Activated T-cell treated with anti-CD3 and anti-CD28 coated beads, Interleukin-2, amount 50 U/mL, for 24 hours (primary cell): ENCODE data around the gene SIN3A.
"Not testable (repeated sequence)": the region's sequence is repeated elsewhere in the genome, so short reads cannot be mapped to it uniquely, and the experiment has no call there.

Experiments
- DNase-seq: peaks from one replicate; pipeline ENCODE4 v3.0.0-alpha.2; 2020
- H3K27ac Mint-ChIP-seq: 2 replicates; pipeline ENCODE4 v1.8.0; 2020; ENCODE audit warnings: mild to moderate bottlenecking, mixed read lengths
- H3K27me3 Mint-ChIP-seq: 2 replicates; pipeline ENCODE4 v1.8.0; 2020; ENCODE audit warnings: mixed read lengths
- H3K36me3 Mint-ChIP-seq: 2 replicates; pipeline ENCODE4 v1.8.0; 2020; ENCODE audit warnings: low read depth, mixed read lengths
- H3K4me1 Mint-ChIP-seq: 2 replicates; pipeline ENCODE4 v1.8.0; 2020; ENCODE audit warnings: low read depth, mixed read lengths
- H3K4me3 Mint-ChIP-seq: 2 replicates; pipeline ENCODE4 v1.8.0; 2020; ENCODE audit warnings: mild to moderate bottlenecking, moderate library complexity, mixed read lengths
- H3K9me3 Mint-ChIP-seq: 2 replicates; pipeline ENCODE4 v1.8.0; 2020; ENCODE audit warnings: mixed read lengths

The SIN3A gene

DNA sequence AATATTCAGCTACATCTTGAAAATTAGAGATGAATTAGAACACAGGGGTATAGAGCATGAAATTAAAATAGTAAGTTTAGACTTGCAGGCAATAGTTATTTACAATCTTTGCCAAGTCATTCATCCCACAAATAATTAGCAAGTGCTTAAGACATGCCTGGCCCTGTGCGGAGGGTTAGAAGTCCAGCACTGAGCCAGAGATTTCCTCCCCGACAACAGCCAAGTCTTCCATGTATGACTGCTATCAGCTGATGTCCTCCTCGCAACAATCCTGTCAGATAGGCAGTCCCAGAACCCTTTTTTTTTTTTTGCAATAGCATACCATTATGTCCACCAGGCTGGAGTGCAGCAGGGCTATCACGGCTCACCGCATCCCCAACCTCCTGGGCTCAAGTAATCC, 14.6 kb downstream of the SIN3A start:
- peak overlapping the region; percentile 37 for H3K27ac Mint-ChIP-seq
- DNase-seq: no peak
- peaks cover 76% of the 10 kb centered on the region for H3K36me3 Mint-ChIP-seq
- H3K9me3 Mint-ChIP-seq: no peaks in the 10 kb centered on the region
- no peaks in the 10 kb centered on the region for H3K27me3 Mint-ChIP-seq
- no peak overlapping the region for H3K4me3 Mint-ChIP-seq
- H3K4me1 Mint-ChIP-seq: peaks cover 61% of the 10 kb centered on the region

GRCh38 chr15:75431682-75432081, 19.8 kb downstream of the SIN3A start:
- H3K27me3 Mint-ChIP-seq: no peaks in the 10 kb centered on the region

GRCh38 chr15:75431270-75431669, 20.2 kb downstream of the SIN3A start:
- Mint-ChIP-seq H3K36me3 (peaks cover 80% of the 10 kb centered on the region), H3K4me3 (no peak overlapping the region), H3K27ac (peak overlapping the region; percentile 50), H3K9me3 (no peaks in the 10 kb centered on the region), H3K4me1 (peaks cover 50% of the 10 kb centered on the region), H3K27me3 (no peaks in the 10 kb centered on the region)
- DNase-seq: no peak

More at GRCh38 chr15:75431682-75432081, 19.8 kb downstream of the SIN3A start:
- Mint-ChIP-seq H3K4me3 (no peak overlapping the region), H3K4me1 (peaks cover 49% of the 10 kb centered on the region), H3K36me3 (peaks cover 80% of the 10 kb centered on the region), H3K27ac (peak overlapping the region; percentile 50), H3K9me3 (no peaks in the 10 kb centered on the region)
- no peak for DNase-seq

DNA sequence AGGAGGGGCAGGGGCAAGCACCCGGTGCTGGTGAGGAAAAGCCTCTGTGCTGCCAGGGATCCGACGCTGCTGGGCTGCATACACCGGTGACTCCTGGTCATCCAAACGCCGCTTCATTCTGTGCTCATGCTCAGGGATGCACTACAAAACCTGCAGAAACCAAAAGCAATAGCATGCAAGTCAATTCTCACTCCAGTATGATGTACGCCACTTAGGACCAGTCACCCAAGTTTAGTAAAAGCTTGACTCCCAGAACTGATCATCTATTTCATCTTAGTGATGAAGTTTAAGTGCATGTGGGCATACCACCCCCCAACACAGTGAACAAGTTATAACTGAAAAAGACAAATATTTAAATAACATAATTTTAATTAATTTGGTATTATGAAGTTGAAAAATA, 21.2 kb downstream of the SIN3A start:
- Mint-ChIP-seq H3K36me3 (peaks cover 80% of the 10 kb centered on the region), H3K27ac (no peak overlapping the region), H3K9me3 (no peaks in the 10 kb centered on the region), H3K27me3 (no peaks in the 10 kb centered on the region), H3K4me1 (peaks cover 52% of the 10 kb centered on the region), H3K4me3 (no peak overlapping the region)
- DNase-seq: no peak

DNA sequence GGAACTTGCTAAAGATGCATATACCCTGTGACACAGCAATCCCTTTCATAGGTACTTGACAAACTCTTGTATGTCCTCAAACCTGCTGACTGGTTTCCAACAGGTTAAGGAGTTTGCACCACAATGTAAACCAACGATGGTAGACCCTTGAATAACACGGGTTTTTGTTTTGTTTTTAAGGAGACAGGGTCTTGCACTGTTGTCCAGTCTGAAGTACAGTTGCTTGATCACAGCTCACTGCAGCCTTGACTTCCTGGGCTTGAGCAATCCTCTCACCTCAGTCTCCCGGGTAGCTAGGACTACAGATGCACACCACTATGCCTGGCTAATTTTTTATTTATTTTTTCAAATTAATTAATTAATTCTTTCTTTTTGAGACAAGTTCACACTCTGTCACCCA, 23.3 kb downstream of the SIN3A start:
- no peak overlapping the region for H3K27ac Mint-ChIP-seq
- DNase-seq: no peak
- no peaks in the 10 kb centered on the region for H3K9me3 Mint-ChIP-seq
- peaks cover 41% of the 10 kb centered on the region for H3K4me1 Mint-ChIP-seq
- H3K36me3 Mint-ChIP-seq: peaks cover 78% of the 10 kb centered on the region
- no peaks in the 10 kb centered on the region for H3K27me3 Mint-ChIP-seq
- no peak overlapping the region for H3K4me3 Mint-ChIP-seq

- H3K4me1 Mint-ChIP-seq: peaks cover 31% of the 10 kb centered on the region
- H3K36me3 Mint-ChIP-seq: peaks cover 85% of the 10 kb centered on the region
- DNase-seq: no peak
- peak overlapping the region; percentile 62 for H3K27ac Mint-ChIP-seq
- H3K27me3 Mint-ChIP-seq: no peaks in the 10 kb centered on the region
- no peak overlapping the region for H3K4me3 Mint-ChIP-seq
- H3K9me3 Mint-ChIP-seq: no peaks in the 10 kb centered on the region
Observed at GRCh38 chr15:75425966-75426500, 25.5 kb downstream of the SIN3A start.

DNA sequence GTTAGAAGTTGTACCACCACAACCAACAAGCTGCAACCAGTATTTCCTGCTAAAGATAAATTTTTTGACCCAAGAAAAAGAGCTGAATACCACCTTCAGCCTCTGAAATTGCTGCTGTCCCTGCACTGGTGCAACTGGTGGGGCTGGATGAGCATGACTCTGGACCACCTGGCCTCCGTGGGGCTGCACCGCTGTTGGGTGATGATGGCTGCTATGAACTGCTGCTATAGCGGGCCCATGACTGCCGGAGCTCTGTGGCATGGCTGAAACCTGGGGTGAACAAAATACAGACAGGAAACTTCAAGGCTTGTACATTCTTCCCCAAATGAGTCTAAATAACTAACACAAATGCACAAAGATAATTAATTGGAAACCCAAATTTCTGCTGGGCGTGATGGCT, 28.9 kb downstream of the SIN3A start:
- peak overlapping the region; percentile 57 for H3K27ac Mint-ChIP-seq
- H3K27me3 Mint-ChIP-seq: no peaks in the 10 kb centered on the region
- H3K9me3 Mint-ChIP-seq: no peaks in the 10 kb centered on the region
- peaks cover 26% of the 10 kb centered on the region for H3K4me1 Mint-ChIP-seq
- no peak overlapping the region for H3K4me3 Mint-ChIP-seq
- no peak for DNase-seq
- peaks cover 84% of the 10 kb centered on the region for H3K36me3 Mint-ChIP-seq

- Mint-ChIP-seq H3K36me3 (peaks cover 77% of the 10 kb centered on the region), H3K9me3 (no peaks in the 10 kb centered on the region), H3K27ac (no peak overlapping the region), H3K27me3 (no peaks in the 10 kb centered on the region), H3K4me1 (peaks cover 32% of the 10 kb centered on the region), H3K4me3 (no peak overlapping the region)
- no peak for DNase-seq
Observed at GRCh38 chr15:75420698-75421097, 30.8 kb downstream of the SIN3A start.

GRCh38 chr15:75416584-75416983, 34.9 kb downstream of the SIN3A start:
- H3K27me3 Mint-ChIP-seq: no peaks in the 10 kb centered on the region
- H3K9me3 Mint-ChIP-seq: no peaks in the 10 kb centered on the region
- H3K36me3 Mint-ChIP-seq: peaks cover 83% of the 10 kb centered on the region
- DNase-seq: no peak
- H3K27ac Mint-ChIP-seq: peak overlapping the region; percentile 83
- H3K4me1 Mint-ChIP-seq: peaks cover 32% of the 10 kb centered on the region
- no peak overlapping the region for H3K4me3 Mint-ChIP-seq

- Mint-ChIP-seq H3K27ac (peak overlapping the region; percentile 79), H3K9me3 (no peaks in the 10 kb centered on the region), H3K36me3 (peaks cover 92% of the 10 kb centered on the region), H3K4me3 (no peak overlapping the region), H3K4me1 (peaks cover 52% of the 10 kb centered on the region), H3K27me3 (no peaks in the 10 kb centered on the region)
- DNase-seq: no peak
Observed at GRCh38 chr15:75410196-75410595, 41.3 kb downstream of the SIN3A start.

DNA sequence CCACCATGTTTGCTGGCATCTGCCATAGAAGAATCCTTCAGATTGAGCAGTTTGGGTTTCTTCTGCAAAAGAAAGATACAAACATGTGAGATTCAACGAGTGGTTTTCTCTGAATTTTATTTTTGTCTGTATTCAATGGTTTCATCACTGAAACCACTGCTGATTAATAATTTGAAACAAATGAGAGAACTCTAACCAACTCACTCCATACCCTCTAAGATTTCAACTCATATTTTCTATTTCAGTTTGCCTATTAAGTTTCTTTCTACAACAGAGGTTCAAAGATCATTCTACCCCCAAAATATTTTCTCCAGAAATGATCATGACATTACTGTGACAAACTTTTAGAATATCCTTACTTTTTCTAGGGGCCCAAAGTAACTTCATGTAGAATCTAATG, 44.4 kb downstream of the SIN3A start:
- Mint-ChIP-seq H3K4me1 (peaks cover 47% of the 10 kb centered on the region), H3K4me3 (peak overlapping the region; percentile 29), H3K27ac (peak overlapping the region; percentile 90), H3K27me3 (no peaks in the 10 kb centered on the region), H3K36me3 (peaks cover 95% of the 10 kb centered on the region), H3K9me3 (no peaks in the 10 kb centered on the region)
- no peak for DNase-seq

GRCh38 chr15:75403892-75404291, 47.6 kb downstream of the SIN3A start:
- Mint-ChIP-seq H3K27ac (peak overlapping the region; percentile 68), H3K27me3 (no peaks in the 10 kb centered on the region), H3K36me3 (peaks cover 95% of the 10 kb centered on the region), H3K4me3 (no peak overlapping the region), H3K4me1 (peaks cover 31% of the 10 kb centered on the region), H3K9me3 (no peaks in the 10 kb centered on the region)
- no peak for DNase-seq

DNA sequence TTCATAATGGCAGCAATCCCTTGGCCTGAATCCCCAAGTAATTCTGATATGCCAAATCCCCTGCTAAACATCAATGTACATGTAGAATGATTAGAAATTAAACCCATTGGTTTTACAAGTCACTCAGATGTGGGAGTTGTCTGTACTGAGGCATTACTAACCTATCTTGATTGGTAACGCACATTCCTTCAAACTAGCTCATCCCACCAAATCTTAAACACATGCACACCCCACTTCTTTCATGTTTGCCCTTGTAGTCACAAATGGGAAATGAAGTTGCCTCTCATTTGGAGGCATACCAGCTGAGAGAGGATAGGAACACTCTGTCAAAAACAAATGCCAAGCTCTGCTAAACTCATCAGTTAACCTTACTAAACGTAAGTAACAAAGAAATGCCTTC, 54.0 kb downstream of the SIN3A start:
- no peak overlapping the region for H3K4me3 Mint-ChIP-seq
- H3K27ac Mint-ChIP-seq: peak overlapping the region; percentile 42
- no peak for DNase-seq
- H3K27me3 Mint-ChIP-seq: no peaks in the 10 kb centered on the region
- peaks cover 98% of the 10 kb centered on the region for H3K36me3 Mint-ChIP-seq
- H3K4me1 Mint-ChIP-seq: peaks cover 9% of the 10 kb centered on the region
- H3K9me3 Mint-ChIP-seq: no peaks in the 10 kb centered on the region

- Mint-ChIP-seq H3K36me3 (peaks cover 99% of the 10 kb centered on the region), H3K27ac (peak overlapping the region; percentile 80), H3K9me3 (no peaks in the 10 kb centered on the region), H3K4me3 (no peak overlapping the region), H3K27me3 (no peaks in the 10 kb centered on the region), H3K4me1 (peaks cover 17% of the 10 kb centered on the region)
- no peak for DNase-seq
Observed at GRCh38 chr15:75389791-75390382, 61.6 kb downstream of the SIN3A start.

DNA sequence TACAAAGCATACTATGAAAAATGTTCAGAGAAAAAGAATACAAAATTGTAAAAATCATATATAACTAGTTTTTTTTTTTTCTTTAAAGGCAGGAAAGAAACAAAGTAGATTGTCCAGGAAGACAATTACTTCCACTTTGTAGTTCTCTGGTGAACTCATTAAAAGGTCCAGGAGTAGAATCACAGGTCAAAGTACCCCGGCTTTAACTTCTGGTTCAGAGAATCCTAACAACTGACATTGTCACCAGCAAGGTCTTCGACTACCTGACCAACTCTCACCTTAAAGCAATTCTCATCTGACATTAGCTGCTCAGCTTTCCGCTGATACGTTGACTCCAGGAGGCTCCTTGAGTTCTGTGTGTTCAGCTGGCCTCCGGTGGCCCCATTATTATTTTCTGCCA, 67.5 kb downstream of the SIN3A start:
- DNase-seq, H3K27me3 Mint-ChIP-seq, H3K9me3 Mint-ChIP-seq, H3K4me3 Mint-ChIP-seq: not testable (repeated sequence)
- H3K27ac Mint-ChIP-seq: peak overlapping the region; percentile 18
- peaks cover 98% of the 10 kb centered on the region for H3K36me3 Mint-ChIP-seq
- peaks cover 17% of the 10 kb centered on the region for H3K4me1 Mint-ChIP-seq

DNA sequence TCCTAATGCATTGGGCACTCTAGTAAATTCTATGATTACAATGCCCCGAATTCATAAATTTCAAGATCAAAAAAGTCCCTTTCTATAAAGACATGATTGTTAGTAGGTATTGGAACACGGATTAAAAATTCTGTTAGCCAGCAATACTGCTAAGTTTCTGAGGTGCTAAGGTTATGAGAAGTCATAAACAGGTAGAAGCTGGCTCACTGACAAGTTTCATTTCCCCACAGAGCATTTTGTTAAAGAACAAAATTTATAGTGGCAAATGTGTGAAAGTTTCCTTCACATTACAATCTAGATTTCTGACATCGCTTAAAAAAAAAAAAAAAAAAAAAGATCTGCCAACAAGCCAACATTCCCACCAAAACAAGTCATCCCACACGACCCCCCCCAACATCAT, 70.7 kb downstream of the SIN3A start:
- peaks cover 96% of the 10 kb centered on the region for H3K36me3 Mint-ChIP-seq
- H3K27ac Mint-ChIP-seq: no peak overlapping the region
- H3K4me3 Mint-ChIP-seq: no peak overlapping the region
- no peaks in the 10 kb centered on the region for H3K9me3 Mint-ChIP-seq
- peaks cover 5% of the 10 kb centered on the region for H3K4me1 Mint-ChIP-seq
- no peaks in the 10 kb centered on the region for H3K27me3 Mint-ChIP-seq
- no peak for DNase-seq
